Ovary (tissue), 9 donors: ENCODE results near the gene CCDC179. TPM values are rescaled to one million over a fixed set of nuclear protein-coding genes. Genes with fewer than 3 reads are reported as not detected.
A peak's percentile ranks its signal among the peaks of the same experiment; 100 is the strongest.

ENCODE experiments used
- DNase-seq, 5 donors: peaks; one replicate each; pipeline ENCODE4 v3.0.0-alpha.2; 2019 to 2020
- H3K27ac ChIP-seq, 2 donors: fragments of 200-600 bp; one replicate each; pipeline versions ENCODE4 v1.5.1 to v1.8.0; 2019 to 2022
- H3K27me3 ChIP-seq: fragments of 200-600 bp; one replicate; pipeline ENCODE4 v1.8.0; 2022
- H3K36me3 ChIP-seq: fragments of 200-600 bp; sonication (generic); one replicate; pipeline ENCODE4 v1.5.1; 2019
- H3K4me1 ChIP-seq: one replicate; pipeline ENCODE4 v1.8.1; 2013; ENCODE audit warnings: mild to moderate bottlenecking, moderate library complexity; ENCODE audit not compliant: insufficient read depth
- H3K4me3 ChIP-seq: fragments of 200-600 bp; sonication (generic); one replicate; pipeline ENCODE4 v1.5.1; 2017
- H3K9me3 ChIP-seq, 2 donors: fragments of 200-600 bp in 1 of 2; sonication (generic) in 1 of 2; one replicate each; pipeline versions ENCODE4 v1.5.1 to v1.8.1; 2013 to 2019; ENCODE audit warnings: mild to moderate bottlenecking in 1 of 2, moderate library complexity in 1 of 2
- EP300 ChIP-seq: sonication (generic); formaldehyde crosslinking; IDR thresholded peaks from one replicate; pipeline ENCODE4 v1.6.1; 2017; ENCODE audit warnings: antibody characterized with exemption
- POLR2A ChIP-seq: fragments of 450-650 bp; IDR thresholded peaks from one replicate; pipeline ENCODE4 v1.6.1; 2017; ENCODE audit warnings: antibody characterized with exemption, mild to moderate bottlenecking, moderate library complexity
- WGBS, 3 donors: extraction: QIAGEN DNeasy Blood & Tissue Kit in 1 of 3; methylation state at CpG; one replicate each; pipeline versions ENCODE4 v1.1.5 to v1.1.7; 2013 to 2017; 5-methylcytosine and 5-hydroxymethylcytosine counted together
- intact Hi-C, 4 donors: fragments of 100-400 bp; cut with DNase I; formaldehyde crosslinking; loops; one replicate each; pipeline versions ENCODE4 v1.11.0 to v1.15.1; 2022 to 2023
- polyA plus RNA-seq, 2 donors: library from polyadenylated mRNA; stranded (reverse); fragments of 200-250 nt in 1 of 2; fragments of 350-450 nt in 1 of 2; fragmentation: Illumina TruSeq in 1 of 2; extraction: RNeasy Lipid Tissue Mini Kit (QIAGEN cat#74804) in 1 of 2; gene quantifications; one replicate each; pipeline ENCODE4 v1.2.3, GENCODE V29; 2013 to 2014
- total RNA-seq, 7 donors: library from RNA; depleted of rRNA in 2 of 7; stranded (reverse); fragments of >200 nt in 2 of 7; fragmentation: NEBNext Ultra II Directional in 3 of 7; extraction: Animal tissue kit (Norgen Biotek cat#: 25700) in 3 of 7; gene quantifications; one replicate each; pipeline versions ENCODE4 v1.1.0 to v1.2.4, GENCODE V29; 2016 to 2023
- TF ChIP-seq, protein P1 (sequence below), 3 donors: fragments of 450-650 bp in 2 of 3; fragments of 200-600 bp in 1 of 3; IDR thresholded peaks; one replicate each; pipeline versions ENCODE4 v1.5.1 to v1.8.0; 2016 to 2022; ENCODE audit warnings: antibody characterized with exemption in 3 of 3, mild to moderate bottlenecking in 1 of 3
- donor health status: DM: no; HTN: no; CAD: no; lungs with moderate emphysema.
- donor health status: DM: no; HTN: no; CAD: no.
- donor health status: Bipolar disorder and iron deficiency.
- donor health status: DM: yes; HTN: yes; CAD: no.
- donor health status: DM: no; HTN: no; CAD: no.
- donor health status: DM: yes; HTN: yes; CAD: no.

Gene CCDC179
- total and polyA plus RNA-seq, 9 donors, result not detected

DNA sequence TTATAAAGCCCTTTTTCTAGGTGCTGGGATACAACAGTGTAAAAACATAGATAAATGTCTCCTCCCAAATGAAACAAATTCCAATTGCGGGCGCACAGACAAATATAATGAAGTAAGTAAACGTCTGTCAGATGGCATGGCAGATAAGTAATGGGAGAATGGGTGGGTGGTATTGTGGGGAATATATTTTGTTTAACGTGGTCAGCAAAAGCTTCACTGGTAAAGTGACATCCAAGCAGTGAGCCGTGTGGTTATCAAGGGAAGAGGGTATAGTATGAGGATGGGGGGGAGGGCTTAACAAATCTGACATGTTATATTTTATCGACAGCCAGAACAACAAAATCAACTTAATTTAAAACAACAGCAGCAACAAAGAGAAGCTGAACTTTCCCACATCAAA, 31.9 kb downstream of the CCDC179 start:
- Histone ChIP-seq H3K9me3 (no peaks in the 10 kb centered on the region), H3K27ac (no peak overlapping the region), H3K4me1 (no peaks in the 10 kb centered on the region), H3K4me3 (peak overlapping the region; percentile 96), H3K36me3 (no peaks in the 10 kb centered on the region), H3K27me3 (no peaks in the 10 kb centered on the region)
- DNase-seq, result no peak
- WGBS, 3 donors, result 52 to 64% (median 56%) methylated on average over 6 of the region's 6 CpGs
- TF ChIP-seq POLR2A (no peak), EP300 (no peak)
- TF ChIP-seq, protein P1, sequence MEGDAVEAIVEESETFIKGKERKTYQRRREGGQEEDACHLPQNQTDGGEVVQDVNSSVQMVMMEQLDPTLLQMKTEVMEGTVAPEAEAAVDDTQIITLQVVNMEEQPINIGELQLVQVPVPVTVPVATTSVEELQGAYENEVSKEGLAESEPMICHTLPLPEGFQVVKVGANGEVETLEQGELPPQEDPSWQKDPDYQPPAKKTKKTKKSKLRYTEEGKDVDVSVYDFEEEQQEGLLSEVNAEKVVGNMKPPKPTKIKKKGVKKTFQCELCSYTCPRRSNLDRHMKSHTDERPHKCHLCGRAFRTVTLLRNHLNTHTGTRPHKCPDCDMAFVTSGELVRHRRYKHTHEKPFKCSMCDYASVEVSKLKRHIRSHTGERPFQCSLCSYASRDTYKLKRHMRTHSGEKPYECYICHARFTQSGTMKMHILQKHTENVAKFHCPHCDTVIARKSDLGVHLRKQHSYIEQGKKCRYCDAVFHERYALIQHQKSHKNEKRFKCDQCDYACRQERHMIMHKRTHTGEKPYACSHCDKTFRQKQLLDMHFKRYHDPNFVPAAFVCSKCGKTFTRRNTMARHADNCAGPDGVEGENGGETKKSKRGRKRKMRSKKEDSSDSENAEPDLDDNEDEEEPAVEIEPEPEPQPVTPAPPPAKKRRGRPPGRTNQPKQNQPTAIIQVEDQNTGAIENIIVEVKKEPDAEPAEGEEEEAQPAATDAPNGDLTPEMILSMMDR (IDR thresholded peaks at IDR 0.05), result no peak
- intact Hi-C loops, result no loop called here

DNA sequence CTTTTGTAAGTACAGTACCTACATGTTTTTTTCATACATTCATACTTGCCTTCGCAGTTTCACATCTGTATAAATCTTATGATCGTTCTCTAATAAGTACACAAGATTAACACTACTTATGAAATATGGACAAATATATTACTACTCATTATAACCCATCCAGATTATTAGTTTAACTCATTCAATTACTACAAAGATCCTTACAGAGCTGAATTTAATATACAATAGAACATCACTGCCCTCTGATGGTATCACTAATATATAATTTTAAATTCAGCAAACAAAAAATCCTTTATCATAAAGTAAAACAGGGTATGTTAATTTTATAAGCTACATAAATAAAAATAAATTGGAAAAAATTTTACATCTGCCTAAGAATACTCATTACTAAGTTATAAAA, 38.1 kb downstream of the CCDC179 start:
- no peaks in the 10 kb centered on the region for H3K4me1 ChIP-seq
- no peaks in the 10 kb centered on the region for H3K9me3 ChIP-seq
- TF ChIP-seq, protein P1 (IDR thresholded peaks at IDR 0.05), result no peak
- TF ChIP-seq POLR2A (no peak), EP300 (no peak)
- H3K4me3 ChIP-seq, result no peak overlapping the region
- intact Hi-C loops, result no loop called here
- DNase-seq, result no peak
- 95 to 96% (median 96%) methylated on average over 2 of the region's 2 CpGs for WGBS, 3 donors
- no peaks in the 10 kb centered on the region for H3K36me3 ChIP-seq
- no peaks in the 10 kb centered on the region for H3K27me3 ChIP-seq
- no peak overlapping the region for H3K27ac ChIP-seq

DNA sequence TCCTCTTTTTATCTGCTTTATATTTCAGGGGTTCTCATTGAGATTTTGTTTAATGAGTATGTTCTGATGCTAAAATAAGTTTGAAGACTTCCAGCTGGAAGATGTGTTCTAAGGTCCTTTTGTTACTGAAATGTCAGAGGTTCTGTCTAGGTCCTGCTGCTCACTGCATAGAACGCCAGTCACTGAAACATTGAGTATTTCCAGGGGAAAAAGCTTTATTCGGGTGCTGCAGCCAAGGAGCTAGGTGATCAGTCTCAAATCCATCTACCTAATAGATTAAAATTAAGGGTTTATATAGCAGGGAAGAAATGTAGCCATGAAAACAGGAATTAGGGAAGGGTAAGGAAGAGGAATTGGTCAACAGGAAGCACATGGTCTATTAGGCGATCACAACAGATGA, 50.4 kb downstream of the CCDC179 start:
- 75 to 95% (median 90%) methylated on average over 3 of the region's 3 CpGs for WGBS, 3 donors
- no peak overlapping the region for H3K27ac ChIP-seq
- no peaks in the 10 kb centered on the region for H3K27me3 ChIP-seq
- no peaks in the 10 kb centered on the region for H3K36me3 ChIP-seq
- TF ChIP-seq, protein P1 (IDR thresholded peaks at IDR 0.05), result no peak
- TF ChIP-seq POLR2A (no peak), EP300 (no peak)
- no peak overlapping the region for H3K4me3 ChIP-seq
- no peaks in the 10 kb centered on the region for H3K9me3 ChIP-seq
- H3K4me1 ChIP-seq, result no peaks in the 10 kb centered on the region
- intact Hi-C loops, result no loop called here
- DNase-seq, result no peak

DNA sequence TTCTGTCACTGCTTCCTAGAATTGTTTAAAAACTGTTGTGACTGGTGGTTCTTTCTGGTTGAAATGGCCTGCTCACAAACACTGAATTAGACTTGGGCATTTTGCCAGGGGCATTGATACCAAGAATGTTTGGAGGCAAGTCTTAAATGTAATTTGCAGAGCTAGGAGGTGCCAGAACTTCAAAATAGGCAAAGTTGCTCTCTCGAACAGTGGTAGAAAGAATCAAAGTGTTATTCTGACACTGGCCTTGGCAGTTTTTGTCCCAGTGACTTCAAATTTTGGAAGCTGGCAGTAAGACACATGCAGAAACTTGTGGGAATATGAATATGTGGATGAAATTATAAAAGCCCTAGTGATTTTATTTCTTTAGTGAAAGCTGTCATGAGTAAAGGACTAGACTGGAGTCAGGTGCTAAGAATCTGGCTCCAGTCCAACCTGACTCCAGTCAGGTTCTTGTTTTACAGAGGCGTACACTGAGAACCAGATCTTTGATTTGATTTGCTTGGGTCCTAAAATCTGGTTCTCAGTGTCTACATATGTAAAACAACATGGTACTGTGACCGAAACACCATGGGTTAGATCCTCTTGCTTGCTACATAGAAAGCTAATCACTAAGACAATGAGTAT, 51.6 kb downstream of the CCDC179 start:
- WGBS, 3 donors, result 78 to 82% (median 81%) methylated on average over 3 of the region's 3 CpGs
- no peak overlapping the region for H3K4me3 ChIP-seq
- H3K9me3 ChIP-seq, result no peaks in the 10 kb centered on the region
- no peaks in the 10 kb centered on the region for H3K27me3 ChIP-seq
- H3K36me3 ChIP-seq, result no peaks in the 10 kb centered on the region
- H3K4me1 ChIP-seq, result no peaks in the 10 kb centered on the region
- no peak for DNase-seq
- no peak overlapping the region for H3K27ac ChIP-seq
- intact Hi-C loops, result no loop called here
- TF ChIP-seq, protein P1 (IDR thresholded peaks at IDR 0.05), result no peak
- TF ChIP-seq EP300 (no peak), POLR2A (no peak)
